ENCODE data around the gene CD52.

DNA sequence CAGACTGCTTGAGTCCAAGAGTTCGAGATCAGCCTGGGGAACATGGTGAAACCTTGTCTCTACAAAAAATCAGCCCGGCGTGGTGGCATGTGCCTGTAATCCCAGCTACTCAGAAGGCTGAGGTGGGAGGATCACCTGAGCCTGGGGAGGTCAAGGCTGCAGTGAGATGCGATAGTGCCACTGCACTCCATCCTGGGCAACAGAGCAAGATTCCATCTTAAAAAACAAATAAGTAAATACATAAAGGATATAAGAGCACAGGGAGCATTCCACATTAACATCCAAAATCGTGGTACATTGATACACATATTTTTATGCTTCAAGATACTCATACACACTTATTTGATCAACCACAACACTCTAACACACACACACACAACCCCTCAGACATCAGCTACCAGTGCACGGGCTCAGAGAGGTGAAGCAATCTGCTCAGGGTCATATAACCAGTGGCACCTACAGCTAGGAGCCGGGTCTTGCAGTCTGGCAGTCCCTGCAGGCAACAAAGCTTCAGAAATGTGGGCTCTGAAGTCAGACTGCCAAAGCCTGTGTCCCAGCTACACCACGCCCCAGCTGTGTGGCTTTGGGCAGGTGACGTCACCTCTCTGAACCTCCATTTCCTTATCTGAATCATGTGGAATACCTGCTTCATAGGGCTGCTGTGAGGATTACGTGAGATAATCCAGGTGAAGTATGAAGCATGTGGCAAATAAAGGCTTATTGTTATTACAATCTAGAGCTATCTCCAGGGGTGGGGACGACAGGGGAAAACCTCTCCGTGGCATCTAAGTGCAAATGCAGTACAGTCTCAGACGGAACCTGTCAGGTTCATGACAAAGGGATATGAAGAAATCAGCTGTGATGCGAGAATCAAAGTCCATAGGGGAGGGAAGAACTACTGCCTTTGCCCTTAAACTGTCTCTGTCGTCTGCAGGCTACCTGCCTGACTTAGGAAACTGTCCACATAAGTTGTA lies 40.9 kb downstream of the CD52 start:
- TF ChIP-seq, protein P1, sequence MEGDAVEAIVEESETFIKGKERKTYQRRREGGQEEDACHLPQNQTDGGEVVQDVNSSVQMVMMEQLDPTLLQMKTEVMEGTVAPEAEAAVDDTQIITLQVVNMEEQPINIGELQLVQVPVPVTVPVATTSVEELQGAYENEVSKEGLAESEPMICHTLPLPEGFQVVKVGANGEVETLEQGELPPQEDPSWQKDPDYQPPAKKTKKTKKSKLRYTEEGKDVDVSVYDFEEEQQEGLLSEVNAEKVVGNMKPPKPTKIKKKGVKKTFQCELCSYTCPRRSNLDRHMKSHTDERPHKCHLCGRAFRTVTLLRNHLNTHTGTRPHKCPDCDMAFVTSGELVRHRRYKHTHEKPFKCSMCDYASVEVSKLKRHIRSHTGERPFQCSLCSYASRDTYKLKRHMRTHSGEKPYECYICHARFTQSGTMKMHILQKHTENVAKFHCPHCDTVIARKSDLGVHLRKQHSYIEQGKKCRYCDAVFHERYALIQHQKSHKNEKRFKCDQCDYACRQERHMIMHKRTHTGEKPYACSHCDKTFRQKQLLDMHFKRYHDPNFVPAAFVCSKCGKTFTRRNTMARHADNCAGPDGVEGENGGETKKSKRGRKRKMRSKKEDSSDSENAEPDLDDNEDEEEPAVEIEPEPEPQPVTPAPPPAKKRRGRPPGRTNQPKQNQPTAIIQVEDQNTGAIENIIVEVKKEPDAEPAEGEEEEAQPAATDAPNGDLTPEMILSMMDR (tag by site-specific recombination; IDR thresholded peaks at IDR 0.05), result no peak
- TF ChIP-seq ZFHX2 (tag by site-specific recombination; conservative IDR thresholded peaks at IDR 0.05) (no peak), ZNF274 (IDR thresholded peaks at IDR 0.05; ENCODE audit: low read length) (no peak), ZNF274 (tag by site-specific recombination; IDR thresholded peaks at IDR 0.05; ENCODE audit: borderline replicate concordance) (no peak), ZNF596 (tag by site-specific recombination; IDR thresholded peaks at IDR 0.05) (no peak), FEZF1 (tag by site-specific recombination; IDR thresholded peaks at IDR 0.05) (no peak), ZNF768 (tag by site-specific recombination; IDR thresholded peaks at IDR 0.05) (no peak), ZNF169 (tag by site-specific recombination; IDR thresholded peaks at IDR 0.05) (no peak)
- TF ChIP-seq, protein P2, sequence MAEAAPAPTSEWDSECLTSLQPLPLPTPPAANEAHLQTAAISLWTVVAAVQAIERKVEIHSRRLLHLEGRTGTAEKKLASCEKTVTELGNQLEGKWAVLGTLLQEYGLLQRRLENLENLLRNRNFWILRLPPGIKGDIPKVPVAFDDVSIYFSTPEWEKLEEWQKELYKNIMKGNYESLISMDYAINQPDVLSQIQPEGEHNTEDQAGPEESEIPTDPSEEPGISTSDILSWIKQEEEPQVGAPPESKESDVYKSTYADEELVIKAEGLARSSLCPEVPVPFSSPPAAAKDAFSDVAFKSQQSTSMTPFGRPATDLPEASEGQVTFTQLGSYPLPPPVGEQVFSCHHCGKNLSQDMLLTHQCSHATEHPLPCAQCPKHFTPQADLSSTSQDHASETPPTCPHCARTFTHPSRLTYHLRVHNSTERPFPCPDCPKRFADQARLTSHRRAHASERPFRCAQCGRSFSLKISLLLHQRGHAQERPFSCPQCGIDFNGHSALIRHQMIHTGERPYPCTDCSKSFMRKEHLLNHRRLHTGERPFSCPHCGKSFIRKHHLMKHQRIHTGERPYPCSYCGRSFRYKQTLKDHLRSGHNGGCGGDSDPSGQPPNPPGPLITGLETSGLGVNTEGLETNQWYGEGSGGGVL (tag by site-specific recombination; IDR thresholded peaks at IDR 0.05), result no peak
- TF ChIP-seq, protein P3, sequence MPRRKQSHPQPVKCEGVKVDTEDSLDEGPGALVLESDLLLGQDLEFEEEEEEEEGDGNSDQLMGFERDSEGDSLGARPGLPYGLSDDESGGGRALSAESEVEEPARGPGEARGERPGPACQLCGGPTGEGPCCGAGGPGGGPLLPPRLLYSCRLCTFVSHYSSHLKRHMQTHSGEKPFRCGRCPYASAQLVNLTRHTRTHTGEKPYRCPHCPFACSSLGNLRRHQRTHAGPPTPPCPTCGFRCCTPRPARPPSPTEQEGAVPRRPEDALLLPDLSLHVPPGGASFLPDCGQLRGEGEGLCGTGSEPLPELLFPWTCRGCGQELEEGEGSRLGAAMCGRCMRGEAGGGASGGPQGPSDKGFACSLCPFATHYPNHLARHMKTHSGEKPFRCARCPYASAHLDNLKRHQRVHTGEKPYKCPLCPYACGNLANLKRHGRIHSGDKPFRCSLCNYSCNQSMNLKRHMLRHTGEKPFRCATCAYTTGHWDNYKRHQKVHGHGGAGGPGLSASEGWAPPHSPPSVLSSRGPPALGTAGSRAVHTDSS (tag by site-specific recombination; IDR thresholded peaks at IDR 0.05), result no peak
- TF ChIP-seq, protein P4, sequence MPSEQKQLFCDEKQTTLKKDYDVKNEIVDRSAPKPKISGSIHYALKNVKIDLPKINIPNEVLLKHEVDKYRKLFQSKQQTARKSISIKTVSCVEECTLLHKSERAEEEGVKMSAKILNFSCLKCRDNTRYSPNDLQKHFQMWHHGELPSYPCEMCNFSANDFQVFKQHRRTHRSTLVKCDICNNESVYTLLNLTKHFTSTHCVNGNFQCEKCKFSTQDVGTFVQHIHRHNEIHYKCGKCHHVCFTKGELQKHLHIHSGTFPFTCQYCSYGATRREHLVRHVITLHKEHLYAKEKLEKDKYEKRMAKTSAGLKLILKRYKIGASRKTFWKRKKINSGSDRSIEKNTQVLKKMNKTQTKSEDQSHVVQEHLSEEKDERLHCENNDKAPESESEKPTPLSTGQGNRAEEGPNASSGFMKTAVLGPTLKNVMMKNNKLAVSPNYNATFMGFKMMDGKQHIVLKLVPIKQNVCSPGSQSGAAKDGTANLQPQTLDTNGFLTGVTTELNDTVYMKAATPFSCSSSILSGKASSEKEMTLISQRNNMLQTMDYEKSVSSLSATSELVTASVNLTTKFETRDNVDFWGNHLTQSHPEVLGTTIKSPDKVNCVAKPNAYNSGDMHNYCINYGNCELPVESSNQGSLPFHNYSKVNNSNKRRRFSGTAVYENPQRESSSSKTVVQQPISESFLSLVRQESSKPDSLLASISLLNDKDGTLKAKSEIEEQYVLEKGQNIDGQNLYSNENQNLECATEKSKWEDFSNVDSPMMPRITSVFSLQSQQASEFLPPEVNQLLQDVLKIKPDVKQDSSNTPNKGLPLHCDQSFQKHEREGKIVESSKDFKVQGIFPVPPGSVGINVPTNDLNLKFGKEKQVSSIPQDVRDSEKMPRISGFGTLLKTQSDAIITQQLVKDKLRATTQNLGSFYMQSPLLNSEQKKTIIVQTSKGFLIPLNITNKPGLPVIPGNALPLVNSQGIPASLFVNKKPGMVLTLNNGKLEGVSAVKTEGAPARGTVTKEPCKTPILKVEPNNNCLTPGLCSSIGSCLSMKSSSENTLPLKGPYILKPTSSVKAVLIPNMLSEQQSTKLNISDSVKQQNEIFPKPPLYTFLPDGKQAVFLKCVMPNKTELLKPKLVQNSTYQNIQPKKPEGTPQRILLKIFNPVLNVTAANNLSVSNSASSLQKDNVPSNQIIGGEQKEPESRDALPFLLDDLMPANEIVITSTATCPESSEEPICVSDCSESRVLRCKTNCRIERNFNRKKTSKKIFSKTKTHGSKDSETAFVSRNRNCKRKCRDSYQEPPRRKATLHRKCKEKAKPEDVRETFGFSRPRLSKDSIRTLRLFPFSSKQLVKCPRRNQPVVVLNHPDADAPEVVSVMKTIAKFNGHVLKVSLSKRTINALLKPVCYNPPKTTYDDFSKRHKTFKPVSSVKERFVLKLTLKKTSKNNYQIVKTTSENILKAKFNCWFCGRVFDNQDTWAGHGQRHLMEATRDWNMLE (tag by site-specific recombination; conservative IDR thresholded peaks at IDR 0.05; ENCODE audit: low read depth), result no peak

All from HEK293 (cell line).